ENCODE measurements around the gene TMEM63C.

DNA sequence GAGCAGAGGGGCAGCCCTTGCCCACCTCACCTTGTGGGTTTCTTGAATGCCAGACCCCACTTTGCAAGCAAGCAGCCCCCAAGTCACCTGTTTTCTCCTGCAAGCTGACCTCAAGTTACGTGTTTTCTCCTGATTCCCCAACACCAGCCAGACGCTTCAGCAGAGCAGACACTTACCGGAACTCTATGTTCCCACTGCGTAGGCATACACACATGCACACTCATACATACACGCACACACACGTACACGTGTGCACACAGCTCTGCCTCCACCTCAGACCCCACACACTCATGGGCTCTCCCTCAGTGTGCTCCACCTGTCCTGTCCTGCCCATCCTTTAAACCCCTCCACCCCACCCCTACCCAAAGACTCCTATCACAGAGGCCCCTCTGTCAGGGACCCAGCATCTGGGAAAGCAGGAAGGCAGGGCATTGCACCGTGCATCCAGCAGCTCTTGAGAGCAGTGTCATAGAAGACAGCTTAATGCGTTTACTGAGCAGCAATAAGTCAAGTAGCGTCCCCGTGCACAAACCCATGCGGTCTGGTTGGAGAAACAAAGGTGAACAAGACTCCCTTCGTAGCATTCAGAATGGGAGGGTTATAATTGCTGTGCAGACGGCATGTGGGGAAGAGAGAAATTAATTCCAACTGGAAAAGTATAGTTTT, 44.4 kb downstream of the TMEM63C start:
- TF ChIP-seq POLR2A (IDR thresholded peaks at IDR 0.05; ENCODE audit: low read length) (no peak), GATA1 (IDR thresholded peaks at IDR 0.05; ENCODE audit: low read depth, low read length) (no peak)
